ENCODE results near the gene GMPPA.

Gene GMPPA

DNA sequence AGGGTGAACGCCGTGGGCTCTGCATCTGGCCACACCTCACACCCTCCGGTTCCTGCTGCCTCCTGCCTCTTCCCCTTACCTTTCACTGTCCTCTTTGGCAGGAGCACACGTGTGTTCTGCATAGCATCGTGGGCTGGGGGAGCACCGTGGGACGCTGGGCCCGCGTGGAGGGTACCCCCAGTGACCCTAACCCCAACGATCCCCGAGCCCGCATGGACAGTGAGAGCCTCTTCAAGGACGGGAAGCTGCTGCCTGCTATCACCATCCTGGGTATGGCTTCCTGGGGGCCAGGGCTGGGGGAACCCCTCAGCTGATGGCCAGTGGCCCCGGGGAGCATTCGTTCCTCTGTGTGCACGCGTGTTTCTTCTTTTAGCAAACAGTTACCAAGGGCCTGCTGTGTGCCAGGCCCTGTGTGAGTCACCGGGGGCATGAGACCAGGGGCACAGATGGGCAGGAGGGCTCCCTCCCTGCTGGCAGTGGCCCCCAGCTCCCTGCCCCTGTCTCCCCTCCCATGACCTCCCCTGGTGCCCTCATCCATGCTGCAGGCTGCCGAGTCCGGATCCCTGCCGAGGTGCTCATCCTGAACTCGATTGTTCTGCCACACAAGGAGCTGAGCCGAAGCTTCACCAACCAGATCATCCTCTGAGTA lies 7.6 kb downstream of the GMPPA start:
- no peak for ATAC-seq
- no peak for TF ChIP-seq ZNF565 (CRISPR knock-in tag; conservative IDR thresholded peaks at IDR 0.05; ENCODE audit: low read depth)
- no peak for TF ChIP-seq POU6F1 (CRISPR knock-in tag; IDR thresholded peaks at IDR 0.05; ENCODE audit: borderline replicate concordance, low read depth)
- no peak for TF ChIP-seq SNAI2 (CRISPR knock-in tag; IDR thresholded peaks at IDR 0.05)

DNA sequence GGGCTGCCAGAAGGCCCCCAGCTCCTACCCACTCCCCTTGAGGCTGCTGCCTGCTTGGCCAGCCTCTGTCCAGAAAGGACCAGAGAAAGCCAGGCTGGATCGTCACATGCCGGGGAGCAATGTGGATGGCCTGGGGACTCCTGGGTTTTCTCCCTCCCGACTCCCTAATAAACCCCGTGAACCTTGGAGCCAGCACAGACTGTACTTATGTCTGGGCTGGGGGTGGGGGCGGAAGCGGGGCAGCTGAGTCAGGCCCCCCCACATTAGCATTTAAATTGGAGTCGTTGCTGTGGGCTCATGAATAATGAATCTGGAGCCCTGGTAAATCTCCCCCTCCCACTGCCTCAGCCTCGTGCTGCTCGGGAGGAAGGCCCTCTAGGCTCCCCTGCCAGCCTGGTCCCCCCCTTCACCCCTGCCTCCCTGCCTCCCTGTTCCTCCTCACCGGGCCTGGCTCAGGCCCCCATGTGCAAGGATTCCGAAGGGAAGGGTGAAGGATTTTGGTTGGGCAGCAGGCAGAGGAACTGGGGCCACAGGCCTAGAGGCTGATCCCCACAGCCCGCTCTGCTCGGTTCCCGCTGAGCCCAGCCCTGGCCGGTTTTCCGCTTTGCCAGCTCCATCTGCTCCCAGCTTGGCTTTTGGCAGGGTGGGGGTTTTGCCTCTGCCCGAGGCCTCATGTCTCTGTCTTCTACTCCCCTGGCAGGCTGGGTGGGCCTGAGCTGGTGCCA lies 8.3 kb downstream of the GMPPA start:
- TF ChIP-seq PPARA (CRISPR knock-in tag; IDR thresholded peaks at IDR 0.05; ENCODE audit: borderline replicate concordance) = no peak
- TF ChIP-seq, protein P1, sequence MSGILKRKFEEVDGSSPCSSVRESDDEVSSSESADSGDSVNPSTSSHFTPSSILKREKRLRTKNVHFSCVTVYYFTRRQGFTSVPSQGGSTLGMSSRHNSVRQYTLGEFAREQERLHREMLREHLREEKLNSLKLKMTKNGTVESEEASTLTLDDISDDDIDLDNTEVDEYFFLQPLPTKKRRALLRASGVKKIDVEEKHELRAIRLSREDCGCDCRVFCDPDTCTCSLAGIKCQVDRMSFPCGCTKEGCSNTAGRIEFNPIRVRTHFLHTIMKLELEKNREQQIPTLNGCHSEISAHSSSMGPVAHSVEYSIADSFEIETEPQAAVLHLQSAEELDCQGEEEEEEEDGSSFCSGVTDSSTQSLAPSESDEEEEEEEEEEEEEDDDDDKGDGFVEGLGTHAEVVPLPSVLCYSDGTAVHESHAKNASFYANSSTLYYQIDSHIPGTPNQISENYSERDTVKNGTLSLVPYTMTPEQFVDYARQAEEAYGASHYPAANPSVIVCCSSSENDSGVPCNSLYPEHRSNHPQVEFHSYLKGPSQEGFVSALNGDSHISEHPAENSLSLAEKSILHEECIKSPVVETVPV (CRISPR knock-in tag; IDR thresholded peaks at IDR 0.05) = no peak
- no peak for TF ChIP-seq CREB5 (CRISPR knock-in tag; IDR thresholded peaks at IDR 0.05; ENCODE audit: low read depth)
- no peak for TF ChIP-seq GLIS3 (CRISPR knock-in tag; IDR thresholded peaks at IDR 0.05)
- TF ChIP-seq SNAI2 (CRISPR knock-in tag; IDR thresholded peaks at IDR 0.05) = no peak
- TF ChIP-seq ZC3H10 (CRISPR knock-in tag; IDR thresholded peaks at IDR 0.05) = no peak
- TF ChIP-seq ESRRG (CRISPR knock-in tag; IDR thresholded peaks at IDR 0.05) = no peak
- TF ChIP-seq BACH2 (CRISPR knock-in tag; IDR thresholded peaks at IDR 0.05; ENCODE audit: borderline replicate concordance) = no peak
- TF ChIP-seq ARNTL (CRISPR knock-in tag; IDR thresholded peaks at IDR 0.05; ENCODE audit: borderline replicate concordance, low read depth) = no peak
- TF ChIP-seq, protein P2, sequence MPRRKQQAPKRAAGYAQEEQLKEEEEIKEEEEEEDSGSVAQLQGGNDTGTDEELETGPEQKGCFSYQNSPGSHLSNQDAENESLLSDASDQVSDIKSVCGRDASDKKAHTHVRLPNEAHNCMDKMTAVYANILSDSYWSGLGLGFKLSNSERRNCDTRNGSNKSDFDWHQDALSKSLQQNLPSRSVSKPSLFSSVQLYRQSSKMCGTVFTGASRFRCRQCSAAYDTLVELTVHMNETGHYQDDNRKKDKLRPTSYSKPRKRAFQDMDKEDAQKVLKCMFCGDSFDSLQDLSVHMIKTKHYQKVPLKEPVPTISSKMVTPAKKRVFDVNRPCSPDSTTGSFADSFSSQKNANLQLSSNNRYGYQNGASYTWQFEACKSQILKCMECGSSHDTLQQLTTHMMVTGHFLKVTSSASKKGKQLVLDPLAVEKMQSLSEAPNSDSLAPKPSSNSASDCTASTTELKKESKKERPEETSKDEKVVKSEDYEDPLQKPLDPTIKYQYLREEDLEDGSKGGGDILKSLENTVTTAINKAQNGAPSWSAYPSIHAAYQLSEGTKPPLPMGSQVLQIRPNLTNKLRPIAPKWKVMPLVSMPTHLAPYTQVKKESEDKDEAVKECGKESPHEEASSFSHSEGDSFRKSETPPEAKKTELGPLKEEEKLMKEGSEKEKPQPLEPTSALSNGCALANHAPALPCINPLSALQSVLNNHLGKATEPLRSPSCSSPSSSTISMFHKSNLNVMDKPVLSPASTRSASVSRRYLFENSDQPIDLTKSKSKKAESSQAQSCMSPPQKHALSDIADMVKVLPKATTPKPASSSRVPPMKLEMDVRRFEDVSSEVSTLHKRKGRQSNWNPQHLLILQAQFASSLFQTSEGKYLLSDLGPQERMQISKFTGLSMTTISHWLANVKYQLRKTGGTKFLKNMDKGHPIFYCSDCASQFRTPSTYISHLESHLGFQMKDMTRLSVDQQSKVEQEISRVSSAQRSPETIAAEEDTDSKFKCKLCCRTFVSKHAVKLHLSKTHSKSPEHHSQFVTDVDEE (CRISPR knock-in tag; IDR thresholded peaks at IDR 0.05) = no peak
- TF ChIP-seq ZFP30 (CRISPR knock-in tag; IDR thresholded peaks at IDR 0.05) = no peak
- TF ChIP-seq TCF4 (CRISPR knock-in tag; IDR thresholded peaks at IDR 0.05; ENCODE audit: borderline replicate concordance) = no peak
- TF ChIP-seq RARB (CRISPR knock-in tag; IDR thresholded peaks at IDR 0.05) = no peak
- ATAC-seq = no peak

- TF ChIP-seq TCF4 (CRISPR knock-in tag; IDR thresholded peaks at IDR 0.05; ENCODE audit: borderline replicate concordance) (peak; percentile 66; the same call in 1 of the 2 replicates), ZC3H10 (CRISPR knock-in tag; IDR thresholded peaks at IDR 0.05) (no peak), OSR1 (CRISPR knock-in tag; IDR thresholded peaks at IDR 0.05) (no peak), ISL1 (CRISPR knock-in tag; IDR thresholded peaks at IDR 0.05) (no peak), RARB (CRISPR knock-in tag; IDR thresholded peaks at IDR 0.05) (no peak), TOX (CRISPR knock-in tag; IDR thresholded peaks at IDR 0.05; ENCODE audit: borderline replicate concordance) (no peak), PPARA (CRISPR knock-in tag; IDR thresholded peaks at IDR 0.05; ENCODE audit: borderline replicate concordance) (no peak), ZFP3 (CRISPR knock-in tag; IDR thresholded peaks at IDR 0.05) (no peak), ZNF565 (CRISPR knock-in tag; conservative IDR thresholded peaks at IDR 0.05; ENCODE audit: low read depth) (no peak), ZNF70 (CRISPR knock-in tag; IDR thresholded peaks at IDR 0.05) (0 out of 2 replicates have a peak, but pooled peaks have one; percentile 10), CSDC2 (CRISPR knock-in tag; IDR thresholded peaks at IDR 0.05) (no peak), GLIS3 (CRISPR knock-in tag; IDR thresholded peaks at IDR 0.05) (no peak)
- TF ChIP-seq, protein P1 (CRISPR knock-in tag; IDR thresholded peaks at IDR 0.05) = no peak
- TF ChIP-seq, protein P2 (CRISPR knock-in tag; IDR thresholded peaks at IDR 0.05) = peak; percentile 52; the same call in 1 of the 2 replicates
- ATAC-seq = peak; percentile 11; the same call in 1 of the 3 replicates
Observed at GRCh38 chr2:219507581-219508443, 9.1 kb downstream of the GMPPA start.
